ENCODE measurements around the gene MCM8.

- TF ChIP-seq CTCF (IDR thresholded peaks at IDR 0.05): no peak
- TF ChIP-seq EZH2 (IDR thresholded peaks at IDR 0.05; ENCODE audit: borderline replicate concordance, insufficient read depth, low read depth, low read length, poor library complexity, severe bottlenecking): no peak
These were observed 35.6 kb upstream of the MCM8 start for GRCh38 chr20:5914859-5915258.
